CD1c-positive myeloid dendritic cell (primary cell): ENCODE results near the gene MAOA.
"Not testable (repeated sequence)": the region's sequence is repeated elsewhere in the genome, so short reads cannot be mapped to it uniquely, and the experiment has no call there.

Source experiments
- DNase-seq: peaks from one replicate; pipeline ENCODE4 v3.0.0-alpha.2; 2016; ENCODE audit errors: extremely low spot score

The MAOA gene

GRCh38 chrX:43656005-43656494 is at the start of gene MAOA:
Gene MAOA (plus strand): TSS chrX:43656299. CDS start chrX:43656342, 43 bp downstream.
- DNase-seq = peak; percentile 54

GRCh38 chrX:43612400-43612799 is 43.7 kb upstream of the MAOA start:
- no peak for DNase-seq

GRCh38 chrX:43615660-43616059 is 40.4 kb upstream of the MAOA start:
- DNase-seq = no peak

- peak; percentile 6 for DNase-seq
Measured at GRCh38 chrX:43618366-43619205, 37.5 kb upstream of the MAOA start.

- not testable (repeated sequence) for DNase-seq
Measured at GRCh38 chrX:43619861-43620260, 36.2 kb upstream of the MAOA start.

- no peak for DNase-seq
Measured at GRCh38 chrX:43627147-43627546, 29.0 kb upstream of the MAOA start.

GRCh38 chrX:43627669-43628068 is 28.4 kb upstream of the MAOA start:
- DNase-seq = no peak

- DNase-seq = no peak
Measured at GRCh38 chrX:43629229-43629628, 26.9 kb upstream of the MAOA start.

GRCh38 chrX:43631841-43632240 is 24.3 kb upstream of the MAOA start:
- DNase-seq = no peak

- no peak for DNase-seq
Measured at GRCh38 chrX:43633081-43633480, 23.0 kb upstream of the MAOA start.

- no peak for DNase-seq
Measured at GRCh38 chrX:43633757-43634156, 22.3 kb upstream of the MAOA start.

- DNase-seq = no peak
Measured at GRCh38 chrX:43640482-43640881, 15.6 kb upstream of the MAOA start.

GRCh38 chrX:43641691-43642090 is 14.4 kb upstream of the MAOA start:
- no peak for DNase-seq

- DNase-seq = peak; percentile 59
Measured at GRCh38 chrX:43643201-43643600, 12.9 kb upstream of the MAOA start.

GRCh38 chrX:43643662-43644061 is 12.4 kb upstream of the MAOA start:
- DNase-seq = no peak

GRCh38 chrX:43644124-43644701 is 11.9 kb upstream of the MAOA start:
- DNase-seq = peak; percentile 76

- DNase-seq = no peak
Measured at GRCh38 chrX:43646800-43647199, 9.3 kb upstream of the MAOA start.

GRCh38 chrX:43654431-43655150 is 1.5 kb upstream of the MAOA start:
- peak; percentile 93 for DNase-seq

GRCh38 chrX:43655151-43656004 is 721 bp upstream of the MAOA start:
- peak; percentile 30 for DNase-seq

GRCh38 chrX:43657671-43658070 is 1.6 kb downstream of the MAOA start:
- DNase-seq = no peak

- DNase-seq = no peak
Measured at GRCh38 chrX:43661521-43662240, 5.6 kb downstream of the MAOA start.
